Neural progenitor cell (in vitro differentiated cells): Measurements from ENCODE around the gene THSD4. TPM values are rescaled to one million over a fixed set of nuclear protein-coding genes. Genes with fewer than 3 reads are reported as not detected.

Experiments used
- DNase-seq: peaks from one replicate; pipeline ENCODE4 v3.0.0-alpha.2; 2016; ENCODE audit warnings: low spot score
- H2AFZ ChIP-seq: fragments of 200-600 bp; sonication (generic); replicated peaks from 2 replicates; pipeline ENCODE4 v1.6.1; 2016; ENCODE audit warnings: antibody characterized with exemption
- H3F3A ChIP-seq: fragments of 200-600 bp; sonication (generic); 2 replicates; pipeline ENCODE4 v1.6.1; 2016; ENCODE audit warnings: antibody characterized with exemption, low read depth
- H3K27ac ChIP-seq: fragments of 200-600 bp; sonication (generic); 2 replicates; pipeline ENCODE4 v1.5.1; 2016; ENCODE audit warnings: mild to moderate bottlenecking
- H3K27me3 ChIP-seq: fragments of 200-600 bp; sonication (generic); 2 replicates; pipeline ENCODE4 v1.6.1; 2016; ENCODE audit warnings: mild to moderate bottlenecking, moderate library complexity
- H3K36me3 ChIP-seq: fragments of 200-600 bp; sonication (generic); 2 replicates; pipeline ENCODE4 v1.5.1; 2016
- H3K4me1 ChIP-seq: fragments of 200-600 bp; sonication (generic); 2 replicates; pipeline ENCODE4 v1.6.1; 2016; ENCODE audit warnings: mixed run types
- H3K4me2 ChIP-seq: fragments of 200-600 bp; sonication (generic); 2 replicates; pipeline ENCODE4 v1.6.1; 2016
- H3K4me3 ChIP-seq: fragments of 200-600 bp; sonication (generic); 2 replicates; pipeline ENCODE4 v1.5.1; 2016
- H3K79me2 ChIP-seq: fragments of 200-600 bp; sonication (generic); 2 replicates; pipeline ENCODE4 v1.6.1; 2016; ENCODE audit warnings: low read depth
- H3K9ac ChIP-seq: fragments of 200-600 bp; sonication (generic); 2 replicates; pipeline ENCODE4 v1.6.1; 2016
- H3K9me3 ChIP-seq: fragments of 200-600 bp; sonication (generic); 2 replicates; pipeline ENCODE4 v1.5.1; 2016; ENCODE audit warnings: low read depth
- H4K20me1 ChIP-seq: fragments of 200-600 bp; sonication (generic); 2 replicates; pipeline ENCODE4 v1.6.1; 2016; ENCODE audit warnings: low read depth
- H3K27ac Mint-ChIP-seq: 3 replicates; pipeline ENCODE4 v1.8.0; 2021; ENCODE audit warnings: mixed read lengths
- H3K27me3 Mint-ChIP-seq: 2 replicates; pipeline ENCODE4 v1.8.0; 2022; ENCODE audit warnings: low read depth, mild to moderate bottlenecking, inconsistent platforms, moderate library complexity, mixed read lengths; ENCODE audit not compliant: insufficient read depth
- H3K36me3 Mint-ChIP-seq: 3 replicates; pipeline ENCODE4 v1.8.0; 2021; ENCODE audit warnings: mixed read lengths
- H3K4me1 Mint-ChIP-seq: 3 replicates; pipeline ENCODE4 v1.8.0; 2021; ENCODE audit warnings: mixed read lengths
- H3K4me3 Mint-ChIP-seq: 3 replicates; pipeline ENCODE4 v1.8.0; 2021; ENCODE audit warnings: mild to moderate bottlenecking, moderate library complexity, mixed read lengths
- H3K9me3 Mint-ChIP-seq: 3 replicates; pipeline ENCODE4 v1.8.0; 2020; ENCODE audit warnings: mixed read lengths
- CTCF ChIP-seq: fragments of 200-600 bp; sonication (generic); IDR thresholded peaks from 2 replicates; pipeline ENCODE4 v1.5.1; 2017; ENCODE audit warnings: antibody characterized with exemption, mild to moderate bottlenecking
- EZH2 ChIP-seq: fragments of 200-600 bp; sonication (generic); IDR thresholded peaks from 2 replicates; pipeline ENCODE4 v1.6.1; 2017; ENCODE audit warnings: antibody characterized with exemption, mild to moderate bottlenecking, moderate library complexity
- EZH2phosphoT487 ChIP-seq: fragments of 200-600 bp; sonication (generic); IDR thresholded peaks from 2 replicates; pipeline ENCODE4 v1.6.1; 2017; ENCODE audit warnings: antibody characterized with exemption
- total RNA-seq: library from RNA; depleted of rRNA; stranded (reverse); fragments of >200 nt; gene quantifications from 2 replicates; pipeline ENCODE4 v1.2.3, GENCODE V29; 2015; ENCODE audit warnings: low replicate concordance

The THSD4 gene
- total RNA-seq, 1 donor from 2014 or later: 2.4 TPM

GRCh38 chr15:71272932-71273331, 157.7 kb downstream of the THSD4 start:
- peaks cover 19% of the 10 kb centered on the region for H3K4me1 Mint-ChIP-seq
- Histone ChIP-seq H4K20me1 (no peaks in the 10 kb centered on the region), H3K9ac (no peak overlapping the region), H3K4me3 (no peak overlapping the region), H3K27ac (no peak overlapping the region), H3K4me2 (no peak overlapping the region), H3K79me2 (no peaks in the 10 kb centered on the region), H3K4me1 (peaks cover 9% of the 10 kb centered on the region), H3K27me3 (no peaks in the 10 kb centered on the region), H3K9me3 (no peaks in the 10 kb centered on the region), H3K36me3 (no peaks in the 10 kb centered on the region), H2AFZ (no peak overlapping the region), H3F3A (no peaks in the 10 kb centered on the region)
- H3K9me3 Mint-ChIP-seq: peaks cover 15% of the 10 kb centered on the region
- no peak overlapping the region for H3K27ac Mint-ChIP-seq
- TF ChIP-seq EZH2: no peak
- TF ChIP-seq EZH2phosphoT487: no peak
- no peak for TF ChIP-seq CTCF
- DNase-seq: no peak
- no peaks in the 10 kb centered on the region for H3K27me3 Mint-ChIP-seq
- H3K36me3 Mint-ChIP-seq: peaks cover 2% of the 10 kb centered on the region
- H3K4me3 Mint-ChIP-seq: no peak overlapping the region

GRCh38 chr15:71273731-71274447, 158.6 kb downstream of the THSD4 start:
- H3K27ac Mint-ChIP-seq: no peak overlapping the region

GRCh38 chr15:71274448-71274798, 159.2 kb downstream of the THSD4 start:
- H3K9ac ChIP-seq: no peak overlapping the region
- no peak overlapping the region for H3K4me3 ChIP-seq
- peaks cover 19% of the 10 kb centered on the region for H3K4me1 Mint-ChIP-seq
- H3K27me3 Mint-ChIP-seq: no peaks in the 10 kb centered on the region
- TF ChIP-seq EZH2phosphoT487 (no peak), EZH2 (no peak), CTCF (no peak)
- H3K27me3 ChIP-seq: no peaks in the 10 kb centered on the region
- no peak overlapping the region for H3K27ac Mint-ChIP-seq
- H3K36me3 ChIP-seq: no peaks in the 10 kb centered on the region
- no peak overlapping the region for H3K4me2 ChIP-seq
- no peak overlapping the region for H3K4me3 Mint-ChIP-seq
- no peak for DNase-seq
- no peak overlapping the region for H2AFZ ChIP-seq
- peaks cover 6% of the 10 kb centered on the region for H3K9me3 Mint-ChIP-seq
- H3K36me3 Mint-ChIP-seq: peaks cover 2% of the 10 kb centered on the region
- H3K4me1 ChIP-seq: peaks cover 9% of the 10 kb centered on the region
- no peaks in the 10 kb centered on the region for H3K79me2 ChIP-seq
- H3K27ac ChIP-seq: no peak overlapping the region
- H3F3A ChIP-seq: no peaks in the 10 kb centered on the region
- no peaks in the 10 kb centered on the region for H4K20me1 ChIP-seq
- no peaks in the 10 kb centered on the region for H3K9me3 ChIP-seq

More at GRCh38 chr15:71273731-71274447, 158.6 kb downstream of the THSD4 start:
- TF ChIP-seq EZH2 (no peak), CTCF (no peak), EZH2phosphoT487 (no peak)
- Histone ChIP-seq H3K9ac (no peak overlapping the region), H3K4me3 (no peak overlapping the region), H3K27ac (no peak overlapping the region), H2AFZ (no peak overlapping the region), H3K4me2 (no peak overlapping the region), H3K9me3 (no peaks in the 10 kb centered on the region), H3K4me1 (peaks cover 9% of the 10 kb centered on the region), H4K20me1 (no peaks in the 10 kb centered on the region), H3K27me3 (no peaks in the 10 kb centered on the region), H3K36me3 (no peaks in the 10 kb centered on the region), H3K79me2 (no peaks in the 10 kb centered on the region), H3F3A (no peaks in the 10 kb centered on the region)
- no peaks in the 10 kb centered on the region for H3K27me3 Mint-ChIP-seq
- peaks cover 10% of the 10 kb centered on the region for H3K9me3 Mint-ChIP-seq
- peaks cover 19% of the 10 kb centered on the region for H3K4me1 Mint-ChIP-seq
- no peak for DNase-seq
- peaks cover 2% of the 10 kb centered on the region for H3K36me3 Mint-ChIP-seq
- H3K4me3 Mint-ChIP-seq: no peak overlapping the region
